ENCODE measurements around the gene EHD3.

The EHD3 gene

DNA sequence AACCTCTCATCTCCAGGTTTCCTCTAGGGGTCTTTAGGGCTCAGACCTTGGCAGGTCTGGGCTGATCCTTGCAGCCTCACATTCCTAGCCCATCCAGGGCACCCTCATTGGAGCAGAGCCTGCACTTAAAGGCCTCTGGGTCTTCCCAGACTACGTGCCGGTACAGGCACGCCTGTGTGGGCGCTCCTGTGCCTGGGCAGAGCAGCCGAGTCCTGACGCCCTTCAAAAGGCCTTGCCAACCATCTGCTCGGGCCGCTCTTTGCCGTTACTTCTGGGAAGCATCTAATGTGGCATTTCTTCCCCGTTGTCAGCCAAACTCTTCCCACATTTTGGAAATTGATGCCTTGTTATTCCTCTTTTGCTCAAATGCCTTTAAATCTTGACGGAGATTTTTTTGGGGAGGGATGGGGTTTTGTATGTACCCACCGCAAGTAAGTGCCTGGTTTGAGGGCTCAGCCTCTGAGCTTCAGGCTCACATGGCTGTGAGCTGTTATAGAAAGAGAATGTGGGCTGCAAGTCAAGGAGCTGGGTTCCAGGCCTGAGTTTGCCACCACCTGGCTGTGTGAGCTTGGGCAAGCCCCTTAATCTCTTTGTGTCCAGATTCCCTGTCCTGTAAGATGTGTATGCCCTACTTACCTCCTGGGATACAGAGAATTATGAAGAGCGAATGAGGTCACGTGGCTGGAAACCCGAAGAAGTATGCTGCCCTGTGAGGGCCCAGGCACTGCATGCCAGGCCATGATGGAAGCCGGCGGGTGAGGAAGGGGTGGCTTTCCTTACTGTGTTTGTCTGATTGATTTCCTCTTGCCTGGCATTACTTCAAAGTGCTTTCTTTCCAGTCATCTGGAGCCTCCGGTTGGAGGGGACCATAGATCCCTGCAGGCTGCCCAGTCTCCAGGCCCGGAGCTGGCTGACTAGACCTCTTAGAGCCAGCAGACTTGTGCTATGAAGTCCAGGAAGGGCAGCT lies 20.6 kb downstream of the EHD3 start:
- DNase-seq (ENCODE audit: low read depth in 1 of 2, low spot score in 1 of 2): no peak

DNA sequence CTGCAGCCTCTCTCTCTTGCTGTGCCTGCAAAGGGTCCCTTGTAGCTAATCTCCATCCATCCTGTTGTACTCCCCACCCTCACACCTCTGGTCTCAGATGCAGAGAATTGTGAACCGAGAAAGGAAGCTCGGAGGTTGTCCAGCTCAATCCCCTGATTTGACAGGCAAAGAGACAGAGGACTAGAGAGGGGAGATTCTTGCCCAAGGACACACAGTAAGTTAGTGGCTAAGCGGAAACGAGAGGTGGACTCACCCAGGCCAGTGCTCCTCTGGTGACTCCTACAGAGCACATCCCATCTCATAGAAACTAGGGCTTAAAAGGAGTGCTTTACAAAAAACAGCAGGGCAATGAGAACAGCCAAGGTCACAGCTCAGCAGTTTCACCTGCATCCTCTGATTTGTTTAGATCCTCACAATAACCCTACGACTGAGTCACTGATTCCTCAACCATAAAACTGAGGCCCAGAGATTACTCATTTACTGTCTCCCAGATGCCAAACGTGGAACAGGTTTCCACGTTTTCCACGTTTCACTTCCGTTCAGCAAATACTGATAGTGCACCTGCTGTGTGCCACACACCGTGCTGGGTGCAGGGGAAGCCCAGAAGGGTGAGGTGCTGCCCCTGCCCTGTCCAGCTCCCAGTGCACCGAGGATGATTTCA lies 22.1 kb downstream of the EHD3 start:
- no peak for DNase-seq (ENCODE audit: low read depth in 1 of 2, low spot score in 1 of 2)

GRCh38 chr2:31256611-31257382 lies 22.8 kb downstream of the EHD3 start:
- no peak for DNase-seq (ENCODE audit: low read depth in 1 of 2, low spot score in 1 of 2)

GRCh38 chr2:31258351-31258750 lies 24.4 kb downstream of the EHD3 start:
- no peak for DNase-seq (ENCODE audit: low read depth in 1 of 2, low spot score in 1 of 2)

GRCh38 chr2:31259075-31259474 lies 25.1 kb downstream of the EHD3 start:
- no peak for DNase-seq (ENCODE audit: low read depth in 1 of 2, low spot score in 1 of 2)

- DNase-seq (ENCODE audit: low read depth in 1 of 2, low spot score in 1 of 2): no peak
Observed at GRCh38 chr2:31260870-31261269, 26.9 kb downstream of the EHD3 start.

- no peak for DNase-seq (ENCODE audit: low read depth in 1 of 2, low spot score in 1 of 2)
Observed at GRCh38 chr2:31263636-31264190, 29.8 kb downstream of the EHD3 start.

DNA sequence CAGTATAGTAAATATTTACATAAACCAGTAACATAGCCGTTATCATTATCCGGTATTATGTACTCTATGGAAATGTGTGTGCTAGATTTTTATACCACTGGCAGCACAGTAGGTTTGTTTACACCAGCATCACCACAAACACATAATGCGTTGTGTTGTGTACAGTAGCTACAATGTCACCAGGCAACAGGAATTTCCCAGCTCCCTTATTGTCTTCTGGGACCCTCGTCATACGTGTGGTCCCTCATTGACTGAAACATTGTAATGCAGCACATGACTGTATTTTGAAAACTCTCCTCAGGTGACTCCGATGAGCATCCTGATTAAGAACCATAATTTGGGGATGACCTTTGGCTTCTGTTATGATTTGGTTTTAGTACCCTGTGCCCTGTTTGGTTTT lies 31.3 kb downstream of the EHD3 start:
- DNase-seq (ENCODE audit: low read depth in 1 of 2, low spot score in 1 of 2): no peak

GRCh38 chr2:31266804-31267203 lies 32.9 kb downstream of the EHD3 start:
- no peak for DNase-seq (ENCODE audit: low read depth in 1 of 2, low spot score in 1 of 2)

- no peak for DNase-seq (ENCODE audit: low read depth in 1 of 2, low spot score in 1 of 2)
Observed at GRCh38 chr2:31267437-31268120, 33.6 kb downstream of the EHD3 start.

DNA sequence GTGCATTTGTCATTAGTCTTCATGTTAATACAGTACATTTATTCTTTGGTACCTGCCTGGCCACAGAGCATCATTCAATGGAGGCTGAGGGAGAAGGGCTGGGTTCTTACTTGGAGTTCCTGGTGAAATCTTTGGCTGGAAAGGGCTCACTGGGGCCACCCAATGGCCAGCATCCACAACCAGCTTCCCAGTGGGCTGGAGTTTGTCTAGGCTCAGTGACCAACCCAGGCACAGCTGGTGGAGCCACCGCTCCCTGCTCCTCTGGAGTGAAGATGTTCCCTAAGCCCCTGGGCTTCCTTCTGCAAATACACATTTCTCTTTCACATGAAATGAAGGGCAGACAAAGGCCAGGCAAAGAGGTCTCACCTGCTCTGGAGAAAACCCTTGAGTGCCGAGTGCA lies 34.4 kb downstream of the EHD3 start:
- no peak for DNase-seq (ENCODE audit: low read depth in 1 of 2, low spot score in 1 of 2)

- no peak for DNase-seq (ENCODE audit: low read depth in 1 of 2, low spot score in 1 of 2)
Observed at GRCh38 chr2:31269087-31269486, 35.1 kb downstream of the EHD3 start.

GRCh38 chr2:31270131-31270530 lies 36.2 kb downstream of the EHD3 start:
- DNase-seq (ENCODE audit: low read depth in 1 of 2, low spot score in 1 of 2): no peak

- no peak for DNase-seq (ENCODE audit: low read depth in 1 of 2, low spot score in 1 of 2)
Observed at GRCh38 chr2:31270822-31271231, 36.9 kb downstream of the EHD3 start.

GRCh38 chr2:31271851-31272267 lies 37.9 kb downstream of the EHD3 start:
- DNase-seq (ENCODE audit: low read depth in 1 of 2, low spot score in 1 of 2): no peak

DNA sequence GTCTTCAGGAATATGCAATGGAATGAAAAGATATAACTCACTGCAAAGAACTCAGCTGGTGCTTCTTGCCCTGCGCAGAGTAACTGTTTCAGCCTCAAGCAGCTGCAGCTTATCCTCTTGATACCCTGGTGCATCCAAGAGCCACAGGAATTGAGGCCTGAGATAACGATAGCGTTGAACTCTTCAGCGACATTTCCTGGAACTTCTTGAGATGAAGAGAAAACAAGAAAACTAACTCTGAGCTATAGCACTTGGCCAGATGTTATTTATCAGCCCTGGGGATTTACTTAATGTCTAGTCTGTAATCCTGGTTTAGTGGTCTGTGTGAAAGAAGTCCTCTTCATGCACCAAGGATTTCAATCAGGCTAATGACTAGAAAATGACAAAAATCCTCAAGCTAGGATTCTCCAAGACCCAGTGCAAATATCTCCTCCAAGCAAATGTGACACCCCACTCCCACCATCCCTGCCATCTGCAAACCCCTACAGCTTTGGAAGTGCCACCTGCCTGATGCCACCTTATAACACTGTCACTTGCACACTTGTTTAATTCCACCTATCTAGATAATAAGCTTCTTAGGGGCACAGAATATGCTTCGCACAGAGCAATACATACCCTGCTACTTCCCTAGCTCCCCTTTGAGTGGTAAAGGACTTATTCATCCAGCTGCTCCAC lies 40.6 kb downstream of the EHD3 start:
- no peak for DNase-seq (ENCODE audit: low read depth in 1 of 2, low spot score in 1 of 2)

GRCh38 chr2:31275976-31276375 lies 42.0 kb downstream of the EHD3 start:
- DNase-seq (ENCODE audit: low read depth in 1 of 2, low spot score in 1 of 2): no peak

DNA sequence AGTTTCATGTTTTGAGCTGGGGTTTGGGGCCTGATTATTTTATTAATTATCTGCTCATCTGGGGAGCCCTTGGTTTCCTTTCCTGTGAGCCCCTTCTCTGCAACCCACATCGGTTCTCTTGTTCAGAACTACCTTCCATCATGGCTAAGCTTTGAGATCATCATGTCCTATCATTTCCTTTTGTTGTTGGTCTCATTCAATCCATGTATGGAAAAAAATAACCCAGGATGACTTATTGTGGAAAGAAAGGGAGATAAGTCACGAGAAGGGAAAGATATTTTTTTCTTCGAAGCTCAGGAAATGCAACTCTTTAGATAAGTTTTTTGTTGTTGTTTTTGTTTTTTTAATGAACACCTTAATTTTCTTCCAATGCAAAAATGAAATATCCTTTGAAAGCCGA lies 43.7 kb downstream of the EHD3 start:
- no peak for DNase-seq (ENCODE audit: low read depth in 1 of 2, low spot score in 1 of 2)

- DNase-seq (ENCODE audit: low read depth in 1 of 2, low spot score in 1 of 2): no peak
Observed at GRCh38 chr2:31282634-31283033, 48.7 kb downstream of the EHD3 start.

Data from stimulated activated CD4-positive, alpha-beta T cell treated with anti-CD3 and anti-CD28 coated beads, Interleukin-15, amount 100 ng/mL, for 1 hour (primary cell).